Measurements from ENCODE around the gene BCAP29. TPM values are rescaled to one million over a fixed set of nuclear protein-coding genes. Genes with fewer than 3 reads are reported as not detected.

Gene BCAP29
- total and polyA plus RNA-seq, 9 of the 15 experiments (the other 6 are each of a cell fraction or from before 2014, with no cell fraction given): 63.4 to 137 (median 79.7) TPM

- no peak for TF ChIP-seq EZH2 (IDR thresholded peaks at IDR 0.05; ENCODE audit: borderline replicate concordance, low read depth, low read length)
- TF ChIP-seq MEF2A (IDR thresholded peaks at IDR 0.05; ENCODE audit: control insufficient read depth, low read depth, low read length): 0 out of 2 replicates have a peak, but pooled peaks have one; percentile 20
- no peak for TF ChIP-seq ILK (tag; IDR thresholded peaks at IDR 0.05; ENCODE audit: borderline replicate concordance, low read depth)
Observed at GRCh38 chr7:107579885-107580715, at the start of gene BCAP29 (continued).

- ATAC-seq: peak; percentile 21; the same call in 1 of the 3 replicates
- in situ Hi-C loops (cut with MboI): no loop called here
- no peaks in the 10 kb centered on the region for H3K9me1 ChIP-seq (ENCODE audit: control insufficient read depth, insufficient read depth, low read length)
- H4K20me1 ChIP-seq (replicated peaks; ENCODE audit: control insufficient read depth, insufficient read depth, low read length): no peaks in the 10 kb centered on the region
- CTCF ChIA-PET (ENCODE audit: low intra/inter-chr PET ratio): no interaction called here
- POLR2A ChIA-PET: interaction anchor here (1.2 kb wide), 1 partner anchor 17 kb away, joined by 3 read pairs; no protein-coding TSS in a partner anchor
- no peak overlapping the region for H3K4me3 ChIP-seq
- no TSS peak for BruUV-seq (replicated peaks)
- H3K9ac ChIP-seq (ENCODE audit: insufficient read depth in 1 of 2, low read depth in 2 of 2, low read length in 2 of 2): no peak overlapping the region
- H3K79me2 ChIP-seq (ENCODE audit: control insufficient read depth, insufficient read depth, low read length): peaks cover 21% of the 10 kb centered on the region; the same call in 1 of the 3 replicates
- intact Hi-C loops (cut with micrococcal nuclease): no loop called here
- H3K27ac ChIP-seq (ENCODE audit: extremely low read depth, low read depth, low read length): no peak overlapping the region
- no peaks in the 10 kb centered on the region for H3K9me3 ChIP-seq (replicated peaks; ENCODE audit: control insufficient read depth, insufficient read depth, low read depth, low read length)
- H3K4me2 ChIP-seq (ENCODE audit: insufficient read depth, low read length): no peak overlapping the region
- no peak for DNase-seq (ENCODE audit: extremely low read depth in 1 of 4, low spot score in 3 of 4)
- H2AFZ ChIP-seq (ENCODE audit: low read depth, low read length): no peak overlapping the region
- H3K36me3 ChIP-seq (ENCODE audit: control insufficient read depth, insufficient read depth, low read length): peaks cover 14% of the 10 kb centered on the region; the same call in 2 of the 3 replicates
- H3K27me3 ChIP-seq (ENCODE audit: control insufficient read depth in 2 of 2, insufficient read depth in 2 of 2, low read length in 2 of 2): no peaks in the 10 kb centered on the region
- FAIRE-seq: no peak
- no peaks in the 10 kb centered on the region for H3K4me1 ChIP-seq (replicated peaks in 1 of 2; ENCODE audit: control insufficient read depth in 2 of 2, insufficient read depth in 2 of 2, low read length in 2 of 2)
- TF ChIP-seq NR4A1 (CRISPR knock-in tag; IDR thresholded peaks at IDR 0.05): no peak
- no peak for TF ChIP-seq NR4A1 (tag; IDR thresholded peaks at IDR 0.05)
- TF ChIP-seq IFI16 (CRISPR knock-in tag; IDR thresholded peaks at IDR 0.05): no peak
- TF ChIP-seq CBX3 (IDR thresholded peaks at IDR 0.05; ENCODE audit: borderline replicate concordance in 1 of 2, low read length in 2 of 2): no peak
- TF ChIP-seq ZNF518B (CRISPR knock-in tag; IDR thresholded peaks at IDR 0.05): no peak
- no peak for TF ChIP-seq ARID2 (IDR thresholded peaks at IDR 0.05)
- no peak for TF ChIP-seq ZNF444 (CRISPR knock-in tag; IDR thresholded peaks at IDR 0.05)
- TF ChIP-seq MED1 (CRISPR knock-in tag; IDR thresholded peaks at IDR 0.05; ENCODE audit: borderline replicate concordance): no peak
- TF ChIP-seq E2F8 (IDR thresholded peaks at IDR 0.05; ENCODE audit: low read depth, partially characterized antibody): no peak
Observed at GRCh38 chr7:107530751-107531150, 49.3 kb upstream of the BCAP29 start.
